ENCODE data around the gene AP3D1.

- TF ChIP-seq, protein P1, sequence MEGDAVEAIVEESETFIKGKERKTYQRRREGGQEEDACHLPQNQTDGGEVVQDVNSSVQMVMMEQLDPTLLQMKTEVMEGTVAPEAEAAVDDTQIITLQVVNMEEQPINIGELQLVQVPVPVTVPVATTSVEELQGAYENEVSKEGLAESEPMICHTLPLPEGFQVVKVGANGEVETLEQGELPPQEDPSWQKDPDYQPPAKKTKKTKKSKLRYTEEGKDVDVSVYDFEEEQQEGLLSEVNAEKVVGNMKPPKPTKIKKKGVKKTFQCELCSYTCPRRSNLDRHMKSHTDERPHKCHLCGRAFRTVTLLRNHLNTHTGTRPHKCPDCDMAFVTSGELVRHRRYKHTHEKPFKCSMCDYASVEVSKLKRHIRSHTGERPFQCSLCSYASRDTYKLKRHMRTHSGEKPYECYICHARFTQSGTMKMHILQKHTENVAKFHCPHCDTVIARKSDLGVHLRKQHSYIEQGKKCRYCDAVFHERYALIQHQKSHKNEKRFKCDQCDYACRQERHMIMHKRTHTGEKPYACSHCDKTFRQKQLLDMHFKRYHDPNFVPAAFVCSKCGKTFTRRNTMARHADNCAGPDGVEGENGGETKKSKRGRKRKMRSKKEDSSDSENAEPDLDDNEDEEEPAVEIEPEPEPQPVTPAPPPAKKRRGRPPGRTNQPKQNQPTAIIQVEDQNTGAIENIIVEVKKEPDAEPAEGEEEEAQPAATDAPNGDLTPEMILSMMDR (IDR thresholded peaks at IDR 0.05 in 8 of 11, conservative IDR thresholded peaks at IDR 0.05 in 3 of 11) = no peak
- peak in 1 of 3 donors; percentile 11 for TF ChIP-seq POLR2AphosphoS5 (IDR thresholded peaks at IDR 0.05)
Measured at GRCh38 chr19:2173767-2174577, 22.6 kb upstream of the AP3D1 start.

Measured in spleen (tissue), 7 donors.